ENCODE data around the gene NSG2.

DNA sequence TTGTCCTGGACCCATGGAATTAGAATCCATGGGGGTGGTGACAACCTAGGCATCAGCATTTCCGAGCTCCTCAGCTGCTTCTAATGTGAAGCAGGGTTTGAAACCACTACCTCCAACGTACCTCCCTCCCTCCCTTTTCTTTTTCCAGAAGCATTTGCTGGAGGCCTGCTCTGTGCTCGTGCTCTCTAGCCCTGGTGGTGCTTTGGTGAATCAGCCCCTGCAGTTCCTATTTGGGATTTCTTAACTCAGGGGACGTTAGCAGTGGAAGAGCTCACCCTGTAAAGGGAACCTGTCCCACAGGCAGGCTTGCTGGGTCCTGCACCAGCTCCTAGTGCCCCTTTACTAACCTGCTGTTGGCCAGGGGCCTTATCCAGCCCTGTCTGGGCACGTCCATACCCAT is 55.0 kb downstream of the NSG2 start:
- TF ChIP-seq, protein P1, sequence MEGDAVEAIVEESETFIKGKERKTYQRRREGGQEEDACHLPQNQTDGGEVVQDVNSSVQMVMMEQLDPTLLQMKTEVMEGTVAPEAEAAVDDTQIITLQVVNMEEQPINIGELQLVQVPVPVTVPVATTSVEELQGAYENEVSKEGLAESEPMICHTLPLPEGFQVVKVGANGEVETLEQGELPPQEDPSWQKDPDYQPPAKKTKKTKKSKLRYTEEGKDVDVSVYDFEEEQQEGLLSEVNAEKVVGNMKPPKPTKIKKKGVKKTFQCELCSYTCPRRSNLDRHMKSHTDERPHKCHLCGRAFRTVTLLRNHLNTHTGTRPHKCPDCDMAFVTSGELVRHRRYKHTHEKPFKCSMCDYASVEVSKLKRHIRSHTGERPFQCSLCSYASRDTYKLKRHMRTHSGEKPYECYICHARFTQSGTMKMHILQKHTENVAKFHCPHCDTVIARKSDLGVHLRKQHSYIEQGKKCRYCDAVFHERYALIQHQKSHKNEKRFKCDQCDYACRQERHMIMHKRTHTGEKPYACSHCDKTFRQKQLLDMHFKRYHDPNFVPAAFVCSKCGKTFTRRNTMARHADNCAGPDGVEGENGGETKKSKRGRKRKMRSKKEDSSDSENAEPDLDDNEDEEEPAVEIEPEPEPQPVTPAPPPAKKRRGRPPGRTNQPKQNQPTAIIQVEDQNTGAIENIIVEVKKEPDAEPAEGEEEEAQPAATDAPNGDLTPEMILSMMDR (IDR thresholded peaks at IDR 0.05; ENCODE audit: insufficient read depth, low read depth, low read length), result no peak
- no peak for TF ChIP-seq EZH2 (IDR thresholded peaks at IDR 0.05; ENCODE audit: insufficient read depth, low read length)

All from astrocyte (in vitro differentiated cells and primary cell).